ENCODE data around the gene TXLNA.

The TXLNA gene

DNA sequence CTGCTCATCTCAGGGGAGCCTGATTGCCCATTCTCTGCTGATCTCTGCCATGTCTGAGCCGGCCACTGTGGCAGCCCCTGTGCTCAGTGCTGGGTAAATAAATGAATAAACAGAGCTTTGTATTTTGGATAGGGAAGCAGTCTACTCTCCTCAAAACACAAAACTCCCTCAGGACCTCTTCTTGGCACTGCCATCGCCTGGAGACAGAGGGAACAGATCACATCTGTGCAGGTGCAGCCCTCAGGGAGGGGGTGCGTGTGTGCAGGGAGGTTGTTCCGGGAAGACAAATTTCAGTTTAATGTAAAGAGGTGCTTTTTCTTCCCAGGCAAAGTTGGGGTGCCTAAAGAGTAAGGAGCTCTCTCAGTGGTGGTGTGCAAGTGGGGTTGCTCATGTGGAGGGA is 59.9 kb downstream of the TXLNA start:
- no peak overlapping the region for H3K4me3 ChIP-seq (ENCODE audit: low read depth, low read length)
- TF ChIP-seq, protein P1, sequence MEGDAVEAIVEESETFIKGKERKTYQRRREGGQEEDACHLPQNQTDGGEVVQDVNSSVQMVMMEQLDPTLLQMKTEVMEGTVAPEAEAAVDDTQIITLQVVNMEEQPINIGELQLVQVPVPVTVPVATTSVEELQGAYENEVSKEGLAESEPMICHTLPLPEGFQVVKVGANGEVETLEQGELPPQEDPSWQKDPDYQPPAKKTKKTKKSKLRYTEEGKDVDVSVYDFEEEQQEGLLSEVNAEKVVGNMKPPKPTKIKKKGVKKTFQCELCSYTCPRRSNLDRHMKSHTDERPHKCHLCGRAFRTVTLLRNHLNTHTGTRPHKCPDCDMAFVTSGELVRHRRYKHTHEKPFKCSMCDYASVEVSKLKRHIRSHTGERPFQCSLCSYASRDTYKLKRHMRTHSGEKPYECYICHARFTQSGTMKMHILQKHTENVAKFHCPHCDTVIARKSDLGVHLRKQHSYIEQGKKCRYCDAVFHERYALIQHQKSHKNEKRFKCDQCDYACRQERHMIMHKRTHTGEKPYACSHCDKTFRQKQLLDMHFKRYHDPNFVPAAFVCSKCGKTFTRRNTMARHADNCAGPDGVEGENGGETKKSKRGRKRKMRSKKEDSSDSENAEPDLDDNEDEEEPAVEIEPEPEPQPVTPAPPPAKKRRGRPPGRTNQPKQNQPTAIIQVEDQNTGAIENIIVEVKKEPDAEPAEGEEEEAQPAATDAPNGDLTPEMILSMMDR (IDR thresholded peaks at IDR 0.05; ENCODE audit: control insufficient read depth, extremely low read depth, insufficient read depth), result no peak
- no peak for DNase-seq (ENCODE audit: low read depth)

DNA sequence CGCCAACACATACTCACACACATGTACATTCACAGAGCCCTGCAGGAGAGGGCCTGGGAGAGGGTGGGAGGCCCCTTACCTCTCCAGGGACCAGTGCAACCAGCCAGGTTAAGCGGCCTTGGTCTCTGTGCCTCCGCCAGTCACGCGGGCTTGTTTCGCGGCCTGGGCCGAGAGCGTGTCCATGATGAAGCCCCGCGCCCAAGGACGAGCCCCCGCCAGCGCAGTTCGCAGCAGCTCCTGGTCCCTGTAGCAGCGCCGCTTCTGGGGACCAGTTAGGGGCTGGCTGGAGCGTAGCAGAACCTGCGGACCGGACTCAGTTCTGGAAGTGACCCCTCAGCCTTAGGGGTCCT is 60.3 kb downstream of the TXLNA start:
- TF ChIP-seq, protein P1 (IDR thresholded peaks at IDR 0.05; ENCODE audit: control insufficient read depth, extremely low read depth, insufficient read depth), result no peak
- DNase-seq (ENCODE audit: low read depth), result no peak
- H3K4me3 ChIP-seq (ENCODE audit: low read depth, low read length), result peak overlapping the region; percentile 57

DNA sequence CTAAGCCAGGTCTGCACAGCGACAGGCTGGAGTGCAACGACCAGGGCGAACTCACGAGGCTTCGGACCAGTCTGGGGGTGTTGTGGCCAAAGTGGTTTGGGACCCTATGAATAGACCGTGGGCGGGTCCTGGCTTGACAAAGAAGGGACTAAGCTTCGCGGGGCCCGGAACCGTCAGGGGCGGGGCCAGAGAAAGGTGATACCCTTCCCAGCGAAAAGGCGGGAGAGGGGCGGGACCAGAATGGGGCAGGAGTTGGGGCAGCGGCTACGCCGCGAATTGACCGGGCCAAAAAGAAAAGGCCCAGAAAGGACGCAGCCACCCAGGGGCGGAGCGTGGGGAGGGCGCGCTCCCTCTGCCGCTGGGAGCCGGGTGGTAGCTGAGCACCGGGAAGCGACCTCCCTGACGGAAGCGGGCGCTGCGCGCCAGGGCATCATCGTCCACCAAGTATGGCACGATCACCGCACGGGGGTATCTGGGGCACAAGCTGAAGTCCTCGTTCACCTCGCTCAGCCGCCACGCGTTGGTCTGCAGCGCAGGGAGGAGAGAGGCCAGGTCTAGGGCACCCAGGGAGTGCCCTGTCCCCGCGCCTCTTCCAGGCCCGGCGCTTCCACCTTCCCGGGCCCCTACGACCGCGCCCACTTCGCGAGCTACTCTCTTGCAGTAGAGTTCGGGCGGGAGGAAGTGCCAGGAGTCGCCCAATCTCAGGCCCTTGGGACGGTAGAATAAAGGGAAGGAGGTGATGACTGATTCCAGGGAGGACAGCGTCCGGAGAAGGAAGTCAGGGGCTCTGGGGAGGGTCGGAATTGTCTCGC is 60.9 kb downstream of the TXLNA start:
- no peak for DNase-seq (ENCODE audit: low read depth)
- H3K4me3 ChIP-seq (ENCODE audit: low read depth, low read length), result peak overlapping the region; percentile 57
- TF ChIP-seq, protein P1 (IDR thresholded peaks at IDR 0.05; ENCODE audit: control insufficient read depth, extremely low read depth, insufficient read depth), result peak; percentile 34

DNA sequence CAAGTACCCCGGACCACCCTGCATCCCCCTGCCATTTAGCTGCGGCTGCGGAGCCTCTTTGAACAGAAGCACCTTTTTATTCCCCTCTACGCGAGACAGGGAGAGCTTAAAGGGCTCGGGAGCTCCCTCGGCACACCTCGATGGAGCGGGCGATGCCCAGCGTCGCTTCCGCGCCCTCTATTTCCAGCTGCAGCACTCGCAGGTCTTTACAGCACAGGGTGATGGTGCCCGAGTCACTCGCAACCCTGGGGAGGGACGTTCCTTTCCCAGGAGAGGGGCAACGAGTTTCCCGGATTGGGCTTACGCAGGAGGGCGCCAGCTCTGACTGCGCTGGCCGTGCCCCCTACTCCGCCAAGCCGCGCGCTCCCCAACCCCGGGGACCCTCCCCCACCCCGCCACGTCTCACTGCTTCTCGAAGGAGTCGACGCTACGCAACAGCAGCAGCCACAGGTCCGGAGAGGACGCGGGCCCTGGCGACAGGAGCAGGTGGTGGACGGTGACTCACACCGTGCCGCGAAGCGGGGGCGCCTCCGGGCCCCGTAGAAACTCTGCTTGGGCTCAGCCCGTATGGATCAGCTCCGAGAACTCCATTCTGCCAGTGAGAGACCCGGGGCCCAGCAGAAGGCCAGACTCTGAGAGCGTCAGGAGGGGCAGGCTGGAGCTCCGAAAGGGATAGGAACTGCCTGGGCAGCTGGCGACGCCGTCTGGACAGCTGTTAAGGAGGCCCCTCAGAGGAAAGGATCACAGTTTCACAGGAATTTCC is 61.7 kb downstream of the TXLNA start:
- H3K4me3 ChIP-seq (ENCODE audit: low read depth, low read length), result peak overlapping the region; percentile 57
- TF ChIP-seq, protein P1 (IDR thresholded peaks at IDR 0.05; ENCODE audit: control insufficient read depth, extremely low read depth, insufficient read depth), result no peak

DNA sequence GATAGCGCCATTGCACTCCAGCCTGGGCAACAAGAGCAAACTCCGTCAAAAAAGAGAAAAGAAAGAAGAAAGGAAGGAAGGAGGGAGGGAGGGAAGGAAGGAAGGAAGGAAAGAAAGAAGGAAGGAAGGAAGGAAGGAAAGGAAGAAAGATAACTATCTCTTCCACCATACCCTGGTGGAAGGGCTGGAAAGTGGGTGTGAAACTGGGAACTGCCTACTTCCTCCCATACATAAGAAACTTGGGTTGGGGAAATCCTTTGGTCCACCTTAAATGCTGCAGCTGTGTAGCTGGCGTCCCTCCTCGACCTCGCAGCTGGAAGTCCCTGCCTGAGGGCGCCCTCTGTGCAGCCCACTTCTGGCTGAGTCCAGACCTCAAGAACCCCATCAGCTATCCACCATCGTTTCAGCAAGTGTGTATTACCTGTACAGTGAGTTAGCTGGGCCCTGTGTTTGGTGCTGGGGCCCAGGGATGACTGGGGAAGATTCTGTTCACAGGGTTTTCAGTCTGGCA is 62.9 kb downstream of the TXLNA start:
- H3K4me3 ChIP-seq (ENCODE audit: low read depth, low read length), result no peak overlapping the region
- TF ChIP-seq, protein P1 (IDR thresholded peaks at IDR 0.05; ENCODE audit: control insufficient read depth, extremely low read depth, insufficient read depth), result no peak
- no peak for DNase-seq (ENCODE audit: low read depth)

More for the DNA sequence above, 61.7 kb downstream of the TXLNA start:
- DNase-seq (ENCODE audit: low read depth), result no peak

DNA sequence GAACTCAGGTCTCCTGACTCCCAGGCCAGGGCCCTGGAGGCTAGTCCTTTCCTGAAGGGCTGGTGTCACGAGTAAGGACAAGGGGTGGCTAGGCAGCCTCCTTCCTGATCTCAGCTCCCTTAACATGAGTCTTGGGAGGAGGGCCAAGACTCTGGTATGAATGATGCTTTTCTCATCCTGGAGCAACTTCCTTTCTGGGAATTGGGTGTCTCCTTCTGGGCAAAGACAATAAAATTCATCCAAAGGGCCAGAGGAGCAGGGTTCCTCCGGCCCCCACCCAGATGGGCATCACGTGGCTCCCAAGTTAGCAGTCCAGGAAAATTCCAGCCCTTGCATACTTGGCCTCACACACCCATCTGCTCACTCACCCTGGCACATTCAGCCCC is 67.4 kb downstream of the TXLNA start, which contains the start of gene FAM167B:
TSS of gene FAM167B (plus strand) at position 335 of the 386 bp plus-strand sequence. CDS start 200 bp downstream, outside the sequence.
- TF ChIP-seq, protein P1 (IDR thresholded peaks at IDR 0.05; ENCODE audit: control insufficient read depth, extremely low read depth, insufficient read depth), result no peak
- DNase-seq (ENCODE audit: low read depth), result no peak

More for the DNA sequence above, 67.4 kb downstream of the TXLNA start, which contains the start of gene FAM167B:
- no peak within 1 kb of the TSS for H3K4me3 ChIP-seq (ENCODE audit: low read depth, low read length)
